Neuron (in vitro differentiated cells): ENCODE data around the gene RALGDS.

Source experiments
- H2AFZ ChIP-seq: one replicate; pipeline ENCODE4 v1.6.1; 2013; ENCODE audit warnings: low read depth, mild to moderate bottlenecking, inconsistent platforms, low read length, moderate library complexity
- H3K27me3 ChIP-seq: one replicate; pipeline ENCODE4 v1.6.1; 2013; ENCODE audit warnings: low read length; ENCODE audit not compliant: insufficient read depth
- H3K36me3 ChIP-seq: one replicate; pipeline ENCODE4 v1.6.1; 2013; ENCODE audit warnings: low read length; ENCODE audit not compliant: insufficient read depth
- H3K4me1 ChIP-seq: one replicate; pipeline ENCODE4 v1.6.1; 2013; ENCODE audit warnings: low read length; ENCODE audit not compliant: insufficient read depth
- H3K4me3 ChIP-seq: 2 replicates; pipeline ENCODE4 v1.5.1; 2013; ENCODE audit warnings: mild to moderate bottlenecking, low read length, moderate library complexity
- H3K9me3 ChIP-seq: one replicate; pipeline ENCODE4 v1.6.1; 2013; ENCODE audit warnings: low read length

The RALGDS gene

DNA sequence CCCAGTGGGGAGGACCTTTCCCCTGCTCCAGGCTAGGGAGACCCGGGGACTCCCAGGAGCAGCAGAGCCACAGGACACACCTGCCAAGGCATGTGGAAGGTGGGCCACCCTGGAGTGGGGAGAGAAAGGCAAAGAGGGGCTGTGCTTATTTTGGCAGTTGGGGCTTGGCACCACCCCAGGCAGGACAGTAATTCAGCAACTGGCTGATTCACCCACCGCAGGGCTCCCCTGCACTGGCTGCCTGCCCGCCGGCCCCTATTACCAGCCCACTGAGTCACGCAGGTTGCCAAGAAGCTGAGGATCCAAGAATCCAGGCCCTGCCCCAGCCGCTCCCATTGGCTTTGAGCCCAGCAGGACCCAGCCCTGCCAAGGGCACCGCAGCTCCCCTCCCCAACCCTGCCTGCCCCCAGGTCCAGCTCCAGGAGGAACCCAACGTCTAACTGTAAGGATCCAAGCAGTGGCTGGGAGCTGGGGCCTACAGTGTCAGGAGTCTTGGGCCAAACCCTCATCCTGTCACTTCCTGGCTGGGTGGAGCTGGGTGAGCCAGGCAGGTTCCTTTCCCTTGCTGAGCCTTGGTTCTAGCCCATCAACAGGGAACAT lies 14.2 kb upstream of the RALGDS start:
- Histone ChIP-seq H3K27me3 (no peaks in the 10 kb centered on the region), H2AFZ (no peak overlapping the region), H3K4me1 (peaks cover 24% of the 10 kb centered on the region), H3K9me3 (no peaks in the 10 kb centered on the region), H3K4me3 (no peak overlapping the region), H3K36me3 (peaks cover 2% of the 10 kb centered on the region)

DNA sequence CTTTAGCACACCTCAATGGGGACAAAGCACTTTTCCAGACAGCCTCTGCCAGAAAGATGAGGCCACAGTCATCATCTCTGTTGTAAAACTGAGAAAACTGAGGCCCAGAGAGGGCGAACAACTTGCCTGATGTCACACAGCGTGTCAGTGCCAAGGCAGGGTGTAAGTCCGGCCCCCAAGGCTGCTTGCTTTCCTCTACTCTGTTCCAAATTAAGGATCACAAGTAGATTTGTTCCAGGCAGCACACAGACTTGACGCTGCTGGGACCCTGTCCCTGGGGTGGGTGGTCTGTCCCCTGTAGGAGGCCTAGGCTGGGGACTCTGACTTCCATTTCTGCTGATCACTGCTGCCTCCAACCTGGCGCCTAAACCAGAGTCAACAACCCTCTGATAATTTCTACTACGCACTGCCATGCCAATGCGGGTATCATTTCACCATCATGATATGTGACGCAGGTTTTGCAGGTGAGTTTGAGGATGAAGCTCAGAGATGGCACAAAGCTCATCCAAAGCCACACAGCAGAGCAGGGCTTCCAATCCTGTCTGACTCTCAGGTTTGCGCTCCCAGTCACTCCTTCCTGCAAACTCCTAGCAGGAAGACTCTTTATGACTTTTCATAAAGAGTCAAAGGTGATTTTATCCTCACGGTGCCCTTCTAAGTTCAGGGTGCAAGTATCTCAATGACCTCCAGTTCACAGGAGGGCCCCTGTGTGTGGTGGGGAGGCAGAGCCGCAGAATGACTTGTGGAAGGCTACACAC lies 13.5 kb upstream of the RALGDS start:
- H3K4me3 ChIP-seq, result no peak overlapping the region
- H2AFZ ChIP-seq, result no peak overlapping the region
- peaks cover 2% of the 10 kb centered on the region for H3K36me3 ChIP-seq
- H3K4me1 ChIP-seq, result peaks cover 24% of the 10 kb centered on the region
- H3K27me3 ChIP-seq, result no peaks in the 10 kb centered on the region
- H3K9me3 ChIP-seq, result no peaks in the 10 kb centered on the region

DNA sequence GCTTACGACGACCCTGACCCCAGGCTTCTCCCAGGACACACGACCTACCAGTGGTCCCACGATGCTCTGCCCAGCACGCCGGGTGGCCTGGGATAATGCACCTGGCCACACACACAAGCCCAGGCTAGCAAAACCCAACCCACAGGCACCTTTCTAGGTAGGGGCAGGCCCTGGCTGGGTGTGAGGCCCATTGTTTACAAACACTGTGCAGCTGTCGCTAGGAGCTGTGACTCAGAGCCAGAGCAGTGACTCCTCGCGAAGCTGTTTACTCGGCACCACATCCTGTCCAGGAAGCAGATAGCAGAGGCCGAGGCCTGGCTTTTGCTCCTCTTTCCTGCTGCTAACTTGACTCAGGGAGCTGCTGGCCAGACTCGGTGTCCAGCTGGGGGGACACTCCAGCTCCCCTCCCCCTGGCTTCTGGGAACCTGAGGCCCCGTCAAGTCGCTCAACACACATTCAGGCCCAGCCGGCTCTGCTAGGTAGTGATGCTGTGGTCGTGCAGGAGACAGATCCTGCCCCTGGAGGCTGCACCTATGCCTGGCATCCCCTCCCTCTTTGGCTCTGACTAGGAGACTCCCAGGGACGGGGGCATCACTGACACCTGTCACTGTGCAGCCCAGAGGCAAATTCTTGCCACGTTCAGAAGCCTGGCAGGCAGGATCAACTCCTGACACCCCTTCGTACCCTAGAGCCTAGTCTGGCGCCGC lies 12.8 kb upstream of the RALGDS start:
- H3K27me3 ChIP-seq, result no peaks in the 10 kb centered on the region
- no peak overlapping the region for H3K4me3 ChIP-seq
- H2AFZ ChIP-seq, result peak overlapping the region; percentile 1
- H3K9me3 ChIP-seq, result no peaks in the 10 kb centered on the region
- peaks cover 24% of the 10 kb centered on the region for H3K4me1 ChIP-seq
- no peaks in the 10 kb centered on the region for H3K36me3 ChIP-seq

DNA sequence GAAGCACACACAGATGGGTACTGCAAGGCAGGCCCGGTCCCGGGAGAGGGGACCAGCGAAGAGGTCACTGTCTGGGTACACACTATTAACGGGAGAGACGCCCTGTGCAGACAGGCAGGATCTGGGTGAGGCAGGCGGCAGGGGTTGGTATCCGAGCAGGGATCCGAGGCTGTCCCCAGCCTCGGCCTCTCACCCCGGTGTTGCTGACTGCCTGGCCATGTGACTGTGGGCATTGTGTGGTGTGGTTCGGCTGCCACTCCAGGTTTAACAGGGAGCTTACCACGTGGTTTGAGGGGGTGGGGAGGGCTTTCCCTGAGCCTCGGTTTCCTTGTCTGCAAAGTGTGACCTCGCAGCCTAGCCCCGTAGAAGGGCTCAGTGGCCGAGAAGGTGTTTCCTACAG lies 11.1 kb upstream of the RALGDS start:
- H3K36me3 ChIP-seq, result no peaks in the 10 kb centered on the region
- H3K9me3 ChIP-seq, result no peaks in the 10 kb centered on the region
- no peaks in the 10 kb centered on the region for H3K27me3 ChIP-seq
- no peak overlapping the region for H2AFZ ChIP-seq
- H3K4me1 ChIP-seq, result peaks cover 24% of the 10 kb centered on the region
- no peak overlapping the region for H3K4me3 ChIP-seq

DNA sequence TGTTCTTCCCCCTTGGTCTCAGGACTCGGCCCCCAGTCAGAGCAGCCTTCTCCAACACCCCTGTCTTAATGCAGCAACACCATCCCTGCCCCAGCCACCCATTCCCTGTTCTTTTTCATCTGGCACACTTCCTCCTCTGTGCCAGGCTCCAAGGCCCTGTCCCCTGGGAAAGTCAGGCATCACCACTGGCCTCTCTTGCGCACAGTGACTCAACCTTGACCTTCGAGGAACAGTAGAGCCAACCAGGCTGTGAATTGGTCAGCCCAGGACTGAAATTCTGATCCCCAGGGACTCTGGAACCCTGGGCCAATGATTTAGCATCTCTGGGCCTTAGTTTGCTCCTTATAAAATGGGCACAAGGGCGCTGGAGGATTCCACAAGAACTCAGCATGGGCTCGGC lies 10.5 kb upstream of the RALGDS start:
- H3K27me3 ChIP-seq, result no peaks in the 10 kb centered on the region
- no peaks in the 10 kb centered on the region for H3K36me3 ChIP-seq
- no peak overlapping the region for H2AFZ ChIP-seq
- H3K9me3 ChIP-seq, result no peaks in the 10 kb centered on the region
- H3K4me3 ChIP-seq, result no peak overlapping the region
- H3K4me1 ChIP-seq, result peaks cover 24% of the 10 kb centered on the region

DNA sequence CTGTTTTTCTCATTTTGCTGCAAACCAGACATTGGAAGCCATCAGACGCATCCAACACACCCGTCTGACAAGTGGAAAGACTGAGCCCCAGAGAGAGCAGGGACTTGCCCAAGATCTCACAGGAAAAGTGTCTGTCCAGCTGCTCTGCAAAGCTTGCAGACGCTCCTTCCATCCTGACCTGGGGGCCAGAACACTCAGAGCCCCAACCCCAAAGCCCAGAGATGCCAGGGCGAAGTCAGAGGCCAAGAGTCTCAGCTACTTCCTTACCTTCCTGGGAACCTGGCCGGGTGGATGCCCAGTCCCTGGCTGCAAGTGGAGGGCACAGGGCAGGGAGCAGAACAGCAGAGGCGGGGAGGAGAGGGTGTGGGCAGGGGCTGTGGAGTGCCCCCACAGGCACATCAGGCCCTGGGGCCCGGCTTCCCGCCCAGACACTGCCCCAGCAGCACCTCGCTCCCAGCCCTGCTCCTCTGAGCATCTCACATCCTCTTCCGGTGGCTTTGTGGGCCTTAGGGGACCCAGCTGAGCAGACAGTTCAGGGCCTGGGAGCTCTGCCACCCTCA lies 9.7 kb upstream of the RALGDS start:
- Histone ChIP-seq H2AFZ (no peak overlapping the region), H3K27me3 (no peaks in the 10 kb centered on the region), H3K9me3 (no peaks in the 10 kb centered on the region), H3K4me3 (no peak overlapping the region), H3K36me3 (no peaks in the 10 kb centered on the region), H3K4me1 (peaks cover 24% of the 10 kb centered on the region)

DNA sequence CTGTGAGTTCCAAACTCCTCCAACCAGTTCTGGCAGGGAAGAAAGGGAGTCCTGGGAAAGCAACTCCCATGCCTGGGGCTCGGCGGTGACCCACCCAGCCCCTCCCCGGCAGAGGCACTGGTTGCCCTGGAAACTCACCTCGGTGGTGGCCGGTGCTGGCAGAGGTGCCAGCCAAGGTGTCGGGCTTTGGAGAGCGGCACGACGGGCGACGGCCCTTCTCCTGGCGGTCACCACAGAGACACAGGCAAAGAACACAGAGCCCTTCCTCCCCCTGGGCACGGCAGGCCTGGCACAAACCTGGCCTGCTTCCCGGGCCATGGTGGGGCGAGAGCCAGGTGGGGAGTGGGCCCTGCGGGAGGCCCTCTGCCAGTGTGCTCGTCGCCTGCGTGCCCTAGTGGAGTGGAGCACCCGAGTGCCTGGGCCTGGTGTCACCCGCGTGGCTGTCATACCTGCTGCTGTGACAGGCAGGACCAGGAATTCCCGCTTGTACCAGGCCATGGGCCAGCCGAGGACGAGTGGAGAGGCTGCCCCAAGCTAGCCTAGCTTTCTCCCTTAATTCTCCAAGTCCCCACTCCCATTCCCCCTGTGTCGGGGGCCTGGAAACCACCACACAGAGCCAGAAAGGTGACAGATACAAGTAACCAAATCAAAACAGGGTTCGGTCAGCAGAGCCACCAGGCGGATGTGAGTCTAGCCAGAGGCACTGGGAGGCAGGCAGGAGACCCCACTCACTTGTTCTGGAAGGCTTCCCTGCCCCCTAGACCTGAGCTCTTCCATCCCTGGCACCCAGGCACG lies 8.2 kb upstream of the RALGDS start:
- Histone ChIP-seq H3K4me3 (no peak overlapping the region), H3K27me3 (no peaks in the 10 kb centered on the region), H3K4me1 (peaks cover 22% of the 10 kb centered on the region), H3K9me3 (no peaks in the 10 kb centered on the region), H2AFZ (no peak overlapping the region), H3K36me3 (no peaks in the 10 kb centered on the region)

DNA sequence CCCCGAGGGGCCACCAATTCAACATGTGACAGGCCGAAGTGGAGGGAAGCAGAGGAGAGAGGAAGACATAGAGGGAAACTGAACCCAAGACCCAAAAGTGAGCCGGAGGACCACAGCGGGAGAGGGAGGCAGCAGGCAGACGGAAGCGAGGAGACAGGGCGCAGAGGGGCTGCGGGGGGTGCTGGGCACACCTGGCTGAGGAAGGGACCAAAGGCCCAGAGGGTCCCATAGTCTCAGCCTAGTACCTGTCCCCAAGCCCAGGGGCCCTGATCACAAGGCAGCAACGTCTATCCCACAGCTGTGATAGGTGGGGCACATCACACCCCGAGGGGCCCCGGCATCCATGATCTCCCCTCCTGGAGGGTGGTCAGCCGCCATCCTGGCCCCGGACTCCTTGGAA lies 7.1 kb upstream of the RALGDS start:
- no peak overlapping the region for H3K4me3 ChIP-seq
- no peaks in the 10 kb centered on the region for H3K27me3 ChIP-seq
- H2AFZ ChIP-seq, result no peak overlapping the region
- H3K36me3 ChIP-seq, result no peaks in the 10 kb centered on the region
- no peaks in the 10 kb centered on the region for H3K9me3 ChIP-seq
- peaks cover 15% of the 10 kb centered on the region for H3K4me1 ChIP-seq

DNA sequence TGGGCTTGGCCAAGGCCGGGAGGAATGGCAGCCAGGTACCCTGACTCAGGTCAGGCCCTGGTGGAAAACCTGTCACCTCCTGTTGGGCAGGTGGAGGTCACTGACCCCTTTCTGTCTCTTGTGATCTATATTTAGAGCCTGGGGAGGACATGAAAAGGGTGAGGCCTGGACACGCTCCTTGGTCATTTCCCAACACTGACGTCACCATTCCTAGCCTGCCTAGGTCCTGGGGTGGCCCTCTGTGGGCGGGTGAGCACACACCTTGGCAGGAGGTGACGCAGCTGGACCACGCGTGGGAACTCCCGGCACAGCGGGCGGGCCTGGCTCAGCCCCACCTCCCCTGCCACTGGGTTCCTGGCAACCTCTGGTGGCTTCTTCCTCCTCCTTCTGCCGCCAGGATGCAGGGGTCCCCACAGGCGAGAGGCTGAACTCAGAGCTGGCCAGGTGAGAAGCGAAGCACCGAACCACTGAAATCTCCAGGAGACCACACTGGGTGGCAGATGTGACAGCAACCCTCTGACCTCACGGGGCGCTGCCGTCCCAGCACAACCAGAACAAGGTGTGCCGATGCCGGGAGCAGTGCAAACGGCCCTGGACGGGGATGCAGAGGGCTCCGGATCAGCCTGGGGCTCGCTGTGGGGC lies 6.4 kb upstream of the RALGDS start:
- H2AFZ ChIP-seq, result no peak overlapping the region
- H3K36me3 ChIP-seq, result no peaks in the 10 kb centered on the region
- peaks cover 17% of the 10 kb centered on the region for H3K4me1 ChIP-seq
- H3K27me3 ChIP-seq, result no peaks in the 10 kb centered on the region
- no peak overlapping the region for H3K4me3 ChIP-seq
- no peaks in the 10 kb centered on the region for H3K9me3 ChIP-seq

DNA sequence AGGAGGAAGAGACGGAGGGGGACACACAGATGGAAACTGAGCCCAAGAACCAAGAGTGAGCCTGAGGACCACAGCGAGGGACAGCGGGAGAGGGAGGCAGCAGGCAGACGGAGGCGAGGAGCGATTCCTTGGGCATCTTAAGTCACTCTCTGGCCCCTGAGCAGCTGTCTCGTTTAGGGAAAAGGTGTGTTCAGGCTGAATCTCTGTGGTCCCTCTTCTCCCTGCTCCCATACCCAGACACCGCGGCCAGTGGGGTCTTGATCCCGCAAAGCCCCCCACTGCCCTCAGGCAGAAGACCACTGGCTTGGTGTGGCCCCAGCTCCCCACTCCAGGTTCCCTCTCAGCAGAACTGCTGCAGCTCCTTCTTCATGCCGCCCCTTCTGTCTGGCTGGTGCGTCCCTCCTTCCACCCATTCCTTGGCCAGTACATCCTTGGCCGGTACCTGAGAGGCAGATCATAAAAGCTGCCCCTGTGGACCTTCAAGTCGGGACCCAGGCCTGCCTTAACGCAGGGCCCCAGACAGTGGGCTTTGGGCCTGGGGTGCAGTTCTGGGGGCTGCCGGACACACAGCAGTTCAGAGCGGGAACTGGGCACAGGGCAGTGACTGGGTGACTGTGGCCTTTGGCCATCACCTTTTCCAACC lies 5.8 kb upstream of the RALGDS start:
- no peaks in the 10 kb centered on the region for H3K36me3 ChIP-seq
- H3K4me1 ChIP-seq, result peaks cover 13% of the 10 kb centered on the region
- no peak overlapping the region for H3K4me3 ChIP-seq
- no peaks in the 10 kb centered on the region for H3K27me3 ChIP-seq
- no peaks in the 10 kb centered on the region for H3K9me3 ChIP-seq
- no peak overlapping the region for H2AFZ ChIP-seq

DNA sequence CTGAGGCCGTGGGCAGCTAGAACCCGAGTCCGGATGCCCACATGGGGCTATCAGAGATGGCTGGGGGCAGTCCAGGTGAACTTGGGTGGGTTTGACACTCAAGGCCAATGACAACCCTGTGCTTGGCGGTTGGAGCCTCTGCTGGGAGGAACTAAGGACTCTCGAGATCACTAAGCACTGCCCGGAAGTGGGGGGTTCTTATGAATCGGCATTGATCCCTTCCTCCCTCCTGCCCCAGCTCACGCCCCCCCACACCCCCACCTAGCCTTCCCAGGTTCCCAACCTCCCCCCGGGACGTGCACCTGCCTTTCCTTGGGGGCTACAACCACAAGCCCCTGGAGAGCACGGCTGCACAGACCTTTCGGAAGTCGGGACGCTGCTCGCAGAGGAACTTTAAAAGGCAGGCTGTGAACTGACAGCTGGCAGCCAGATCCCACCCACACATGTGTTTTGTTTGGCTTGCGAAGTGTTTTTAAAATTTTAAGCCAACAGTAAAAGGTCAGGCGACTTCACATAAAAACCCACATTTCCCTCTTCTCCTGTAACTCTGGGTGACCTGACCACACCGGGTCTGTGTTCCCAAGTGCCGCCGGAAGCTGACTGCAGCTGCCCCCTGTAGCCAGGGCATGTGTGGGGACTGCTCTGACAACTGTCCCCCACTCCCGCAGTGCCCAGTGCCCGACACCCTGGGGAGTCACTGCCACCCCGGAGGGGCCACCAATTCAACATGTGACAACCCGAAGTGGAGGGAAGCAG lies 5.1 kb upstream of the RALGDS start:
- no peaks in the 10 kb centered on the region for H3K9me3 ChIP-seq
- H3K4me1 ChIP-seq, result peaks cover 16% of the 10 kb centered on the region
- no peak overlapping the region for H2AFZ ChIP-seq
- H3K27me3 ChIP-seq, result no peaks in the 10 kb centered on the region
- H3K36me3 ChIP-seq, result no peaks in the 10 kb centered on the region
- H3K4me3 ChIP-seq, result no peak overlapping the region
